ENCODE measurements around the gene CUBN.
A peak's percentile ranks its signal among the peaks of the same experiment; 100 is the strongest.

GRCh38 chr10:17029581-17030271, 99.9 kb downstream of the CUBN start:
- peak in 1 of 2 donors; percentile 4 for TF ChIP-seq POLR2A (IDR thresholded peaks at IDR 0.05)
- TF ChIP-seq, protein P1, sequence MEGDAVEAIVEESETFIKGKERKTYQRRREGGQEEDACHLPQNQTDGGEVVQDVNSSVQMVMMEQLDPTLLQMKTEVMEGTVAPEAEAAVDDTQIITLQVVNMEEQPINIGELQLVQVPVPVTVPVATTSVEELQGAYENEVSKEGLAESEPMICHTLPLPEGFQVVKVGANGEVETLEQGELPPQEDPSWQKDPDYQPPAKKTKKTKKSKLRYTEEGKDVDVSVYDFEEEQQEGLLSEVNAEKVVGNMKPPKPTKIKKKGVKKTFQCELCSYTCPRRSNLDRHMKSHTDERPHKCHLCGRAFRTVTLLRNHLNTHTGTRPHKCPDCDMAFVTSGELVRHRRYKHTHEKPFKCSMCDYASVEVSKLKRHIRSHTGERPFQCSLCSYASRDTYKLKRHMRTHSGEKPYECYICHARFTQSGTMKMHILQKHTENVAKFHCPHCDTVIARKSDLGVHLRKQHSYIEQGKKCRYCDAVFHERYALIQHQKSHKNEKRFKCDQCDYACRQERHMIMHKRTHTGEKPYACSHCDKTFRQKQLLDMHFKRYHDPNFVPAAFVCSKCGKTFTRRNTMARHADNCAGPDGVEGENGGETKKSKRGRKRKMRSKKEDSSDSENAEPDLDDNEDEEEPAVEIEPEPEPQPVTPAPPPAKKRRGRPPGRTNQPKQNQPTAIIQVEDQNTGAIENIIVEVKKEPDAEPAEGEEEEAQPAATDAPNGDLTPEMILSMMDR (IDR thresholded peaks at IDR 0.05): no peak
